Neural cell (in vitro differentiated cells): Measurements from ENCODE around the gene B4GALT5.

Experiments used
- EP300 ChIP-seq: fragments of 450-650 bp; conservative IDR thresholded peaks from 2 replicates; pipeline ENCODE4 v1.6.1; 2014; ENCODE audit warnings: antibody characterized with exemption, mild to moderate bottlenecking, moderate library complexity; ENCODE audit not compliant: poor library complexity, severe bottlenecking
- POLR2AphosphoS5 ChIP-seq: IDR thresholded peaks from 2 replicates; pipeline ENCODE4 v1.6.1; 2012
- TF ChIP-seq, protein P1 (sequence below): fragments of 450-650 bp; IDR thresholded peaks from 2 replicates; pipeline ENCODE4 v1.5.1; 2014; ENCODE audit warnings: antibody characterized with exemption, mild to moderate bottlenecking, moderate library complexity; ENCODE audit not compliant: poor library complexity, severe bottlenecking

- TF ChIP-seq, protein P1, sequence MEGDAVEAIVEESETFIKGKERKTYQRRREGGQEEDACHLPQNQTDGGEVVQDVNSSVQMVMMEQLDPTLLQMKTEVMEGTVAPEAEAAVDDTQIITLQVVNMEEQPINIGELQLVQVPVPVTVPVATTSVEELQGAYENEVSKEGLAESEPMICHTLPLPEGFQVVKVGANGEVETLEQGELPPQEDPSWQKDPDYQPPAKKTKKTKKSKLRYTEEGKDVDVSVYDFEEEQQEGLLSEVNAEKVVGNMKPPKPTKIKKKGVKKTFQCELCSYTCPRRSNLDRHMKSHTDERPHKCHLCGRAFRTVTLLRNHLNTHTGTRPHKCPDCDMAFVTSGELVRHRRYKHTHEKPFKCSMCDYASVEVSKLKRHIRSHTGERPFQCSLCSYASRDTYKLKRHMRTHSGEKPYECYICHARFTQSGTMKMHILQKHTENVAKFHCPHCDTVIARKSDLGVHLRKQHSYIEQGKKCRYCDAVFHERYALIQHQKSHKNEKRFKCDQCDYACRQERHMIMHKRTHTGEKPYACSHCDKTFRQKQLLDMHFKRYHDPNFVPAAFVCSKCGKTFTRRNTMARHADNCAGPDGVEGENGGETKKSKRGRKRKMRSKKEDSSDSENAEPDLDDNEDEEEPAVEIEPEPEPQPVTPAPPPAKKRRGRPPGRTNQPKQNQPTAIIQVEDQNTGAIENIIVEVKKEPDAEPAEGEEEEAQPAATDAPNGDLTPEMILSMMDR = no peak
- TF ChIP-seq POLR2AphosphoS5 (no peak), EP300 (no peak)
Measured at GRCh38 chr20:49603209-49603627, 110.5 kb downstream of the B4GALT5 start.
